Breast epithelium (tissue), 4 donors: ENCODE results near the gene EEF2KMT. TPM values are rescaled to one million over a fixed set of nuclear protein-coding genes. Genes with fewer than 3 reads are reported as not detected.

ENCODE experiments used
- DNase-seq, 2 donors: peaks; one replicate each; pipeline ENCODE4 v3.0.0-alpha.2; 2019; ENCODE audit warnings: low spot score in 2 of 2
- H3K27ac ChIP-seq, 2 donors: fragments of 200-600 bp; sonication (generic) in 1 of 2; one replicate each; pipeline ENCODE4 v1.5.1; 2016 to 2019; ENCODE audit warnings: mild to moderate bottlenecking in 1 of 2
- H3K27me3 ChIP-seq, 2 donors: fragments of 200-600 bp; sonication (generic) in 1 of 2; one replicate each; pipeline versions ENCODE4 v1.5.1 to v1.6.0; 2017 to 2019; ENCODE audit warnings: control low read depth in 1 of 2, mild to moderate bottlenecking in 1 of 2
- H3K36me3 ChIP-seq: fragments of 200-600 bp; one replicate; pipeline ENCODE4 v1.5.1; 2019
- H3K4me1 ChIP-seq, 2 donors: fragments of 200-600 bp; sonication (generic); one replicate each; pipeline ENCODE4 v1.5.1; 2016 to 2019; ENCODE audit warnings: control low read depth in 1 of 2
- H3K4me3 ChIP-seq, 3 donors: fragments of 200-600 bp; sonication (generic); 1 replicate in 2 of 3; 2 replicates in 1 of 3; pipeline ENCODE4 v1.5.1; 2016 to 2019; ENCODE audit warnings: mild to moderate bottlenecking in 3 of 3, moderate library complexity in 2 of 3
- H3K9me3 ChIP-seq, 2 donors: fragments of 200-600 bp; sonication (generic) in 1 of 2; one replicate each; pipeline ENCODE4 v1.5.1; 2016 to 2019; ENCODE audit warnings: control low read depth in 1 of 2
- POLR2A ChIP-seq: fragments of 450-650 bp; IDR thresholded peaks from one replicate; pipeline ENCODE4 v1.6.1; 2016; ENCODE audit warnings: antibody characterized with exemption, mild to moderate bottlenecking, moderate library complexity
- POLR2AphosphoS5 ChIP-seq, 3 donors: sonication (generic); formaldehyde crosslinking; IDR thresholded peaks; one replicate each; pipeline ENCODE4 v1.6.1; 2017; ENCODE audit warnings: antibody characterized with exemption in 3 of 3
- intact Hi-C: fragments of 100-400 bp; cut with DNase I; formaldehyde crosslinking; loops from one replicate; pipeline ENCODE4 v1.15.1; 2023; ENCODE audit warnings: low total_unique reads
- total RNA-seq, 3 donors: library from RNA; depleted of rRNA; stranded (reverse); fragments of >200 nt; gene quantifications; one replicate each; pipeline ENCODE4 v1.1.0, GENCODE V29; 2016
- TF ChIP-seq, protein P1 (sequence below), 3 donors: fragments of 450-650 bp; IDR thresholded peaks; one replicate each; pipeline ENCODE4 v1.5.1; 2016 to 2017; ENCODE audit warnings: antibody characterized with exemption in 3 of 3, mild to moderate bottlenecking in 3 of 3, moderate library complexity in 3 of 3

The EEF2KMT gene
- total RNA-seq, 3 donors from 2014 or later: 9.4 to 10.2 (median 10.2) TPM

DNA sequence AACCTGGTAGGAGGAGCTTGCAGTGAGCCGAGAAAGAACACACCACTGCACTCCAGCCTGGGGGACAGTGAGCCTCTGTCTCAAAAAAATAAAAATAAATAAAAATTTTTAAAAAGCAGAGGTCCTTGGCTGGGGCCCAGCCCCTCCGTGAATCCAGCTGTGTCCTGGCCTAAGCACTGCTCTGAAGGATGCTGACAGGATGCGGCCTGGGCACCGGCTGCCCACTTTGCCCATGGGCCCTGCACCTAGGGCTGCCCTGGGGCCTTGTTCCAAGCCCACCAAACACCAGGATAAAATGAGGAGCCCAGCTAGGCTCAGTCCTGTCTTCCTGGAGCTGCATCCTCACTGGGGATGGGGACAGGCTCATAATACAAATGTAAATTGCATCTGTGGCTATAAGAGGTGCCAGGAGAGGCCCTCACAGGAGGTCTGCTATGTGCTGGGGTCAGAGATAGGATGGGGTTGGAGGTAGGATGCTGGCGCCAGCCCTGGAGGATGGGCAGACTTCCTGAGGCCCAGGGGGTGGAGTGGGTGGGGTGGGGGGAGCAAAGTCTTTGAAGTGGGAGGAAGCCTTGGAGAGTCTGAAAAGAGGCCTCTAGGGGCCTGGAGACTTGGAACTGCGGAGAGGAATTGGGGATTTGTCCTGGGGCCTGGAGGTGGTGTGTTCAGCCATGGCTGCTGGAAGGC, 38.1 kb downstream of the EEF2KMT start:
- H3K27ac ChIP-seq: no peak overlapping the region
- no peaks in the 10 kb centered on the region for H3K36me3 ChIP-seq
- no peak overlapping the region for H3K4me3 ChIP-seq
- H3K9me3 ChIP-seq: no peaks in the 10 kb centered on the region
- no peaks in the 10 kb centered on the region for H3K4me1 ChIP-seq
- TF ChIP-seq, protein P1, sequence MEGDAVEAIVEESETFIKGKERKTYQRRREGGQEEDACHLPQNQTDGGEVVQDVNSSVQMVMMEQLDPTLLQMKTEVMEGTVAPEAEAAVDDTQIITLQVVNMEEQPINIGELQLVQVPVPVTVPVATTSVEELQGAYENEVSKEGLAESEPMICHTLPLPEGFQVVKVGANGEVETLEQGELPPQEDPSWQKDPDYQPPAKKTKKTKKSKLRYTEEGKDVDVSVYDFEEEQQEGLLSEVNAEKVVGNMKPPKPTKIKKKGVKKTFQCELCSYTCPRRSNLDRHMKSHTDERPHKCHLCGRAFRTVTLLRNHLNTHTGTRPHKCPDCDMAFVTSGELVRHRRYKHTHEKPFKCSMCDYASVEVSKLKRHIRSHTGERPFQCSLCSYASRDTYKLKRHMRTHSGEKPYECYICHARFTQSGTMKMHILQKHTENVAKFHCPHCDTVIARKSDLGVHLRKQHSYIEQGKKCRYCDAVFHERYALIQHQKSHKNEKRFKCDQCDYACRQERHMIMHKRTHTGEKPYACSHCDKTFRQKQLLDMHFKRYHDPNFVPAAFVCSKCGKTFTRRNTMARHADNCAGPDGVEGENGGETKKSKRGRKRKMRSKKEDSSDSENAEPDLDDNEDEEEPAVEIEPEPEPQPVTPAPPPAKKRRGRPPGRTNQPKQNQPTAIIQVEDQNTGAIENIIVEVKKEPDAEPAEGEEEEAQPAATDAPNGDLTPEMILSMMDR (IDR thresholded peaks at IDR 0.05): no peak
- TF ChIP-seq POLR2A (no peak), POLR2AphosphoS5 (IDR thresholded peaks at IDR 0.05) (no peak)
- H3K27me3 ChIP-seq: no peaks in the 10 kb centered on the region
- intact Hi-C loops: no loop called here
- DNase-seq: no peak

DNA sequence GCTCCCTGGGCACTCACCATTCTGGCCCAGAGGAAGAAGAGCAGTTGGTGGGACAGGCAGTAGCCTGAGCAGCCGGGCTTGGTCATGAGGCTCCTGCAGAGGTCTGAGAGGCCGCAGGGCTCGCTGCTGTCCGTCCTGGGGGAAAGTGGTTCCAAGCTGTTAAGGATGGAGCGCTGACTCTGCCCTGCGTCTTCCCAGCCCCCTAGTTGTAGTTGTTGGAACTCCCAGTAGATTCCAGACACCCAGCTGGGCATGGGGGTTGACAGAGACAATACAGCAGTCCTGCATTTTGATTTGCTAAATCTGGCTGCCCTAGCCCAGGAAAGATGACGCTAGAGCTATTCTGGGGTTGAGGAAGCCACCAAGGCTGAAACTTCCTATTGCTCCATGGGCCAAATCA, 39.1 kb downstream of the EEF2KMT start:
- Histone ChIP-seq H3K9me3 (no peaks in the 10 kb centered on the region), H3K4me1 (no peaks in the 10 kb centered on the region), H3K4me3 (no peak overlapping the region), H3K27ac (no peak overlapping the region), H3K27me3 (no peaks in the 10 kb centered on the region), H3K36me3 (no peaks in the 10 kb centered on the region)
- TF ChIP-seq POLR2A: no peak
- TF ChIP-seq POLR2AphosphoS5 (IDR thresholded peaks at IDR 0.05): no peak
- TF ChIP-seq, protein P1 (IDR thresholded peaks at IDR 0.05): no peak
- DNase-seq: no peak
- intact Hi-C loops: no loop called here

DNA sequence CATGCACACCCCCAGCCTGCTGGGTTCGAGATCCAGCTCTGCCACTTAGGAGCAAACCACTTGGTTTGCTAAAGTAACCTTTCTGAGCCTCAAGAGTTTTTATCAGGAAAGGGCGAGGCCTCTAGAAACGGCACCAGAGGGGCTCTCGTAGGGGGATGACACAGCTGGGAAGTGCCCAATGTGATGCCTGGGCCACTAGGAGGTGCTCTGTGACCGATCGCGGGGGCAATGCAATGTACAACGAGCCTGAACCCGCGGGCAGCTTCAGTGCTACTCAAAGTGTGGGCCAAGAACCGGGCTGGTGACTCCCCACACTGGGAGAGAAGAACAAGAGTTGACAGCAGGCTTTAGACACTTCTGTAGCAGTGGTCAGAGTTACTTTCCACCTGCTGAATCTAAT, 41.2 kb downstream of the EEF2KMT start:
- Histone ChIP-seq H3K9me3 (no peaks in the 10 kb centered on the region), H3K4me3 (no peak overlapping the region), H3K27me3 (no peaks in the 10 kb centered on the region), H3K4me1 (no peaks in the 10 kb centered on the region), H3K36me3 (no peaks in the 10 kb centered on the region), H3K27ac (no peak overlapping the region)
- TF ChIP-seq POLR2AphosphoS5 (IDR thresholded peaks at IDR 0.05): no peak
- TF ChIP-seq, protein P1 (IDR thresholded peaks at IDR 0.05): no peak
- no peak for TF ChIP-seq POLR2A
- DNase-seq: no peak
- intact Hi-C loops: no loop called here

DNA sequence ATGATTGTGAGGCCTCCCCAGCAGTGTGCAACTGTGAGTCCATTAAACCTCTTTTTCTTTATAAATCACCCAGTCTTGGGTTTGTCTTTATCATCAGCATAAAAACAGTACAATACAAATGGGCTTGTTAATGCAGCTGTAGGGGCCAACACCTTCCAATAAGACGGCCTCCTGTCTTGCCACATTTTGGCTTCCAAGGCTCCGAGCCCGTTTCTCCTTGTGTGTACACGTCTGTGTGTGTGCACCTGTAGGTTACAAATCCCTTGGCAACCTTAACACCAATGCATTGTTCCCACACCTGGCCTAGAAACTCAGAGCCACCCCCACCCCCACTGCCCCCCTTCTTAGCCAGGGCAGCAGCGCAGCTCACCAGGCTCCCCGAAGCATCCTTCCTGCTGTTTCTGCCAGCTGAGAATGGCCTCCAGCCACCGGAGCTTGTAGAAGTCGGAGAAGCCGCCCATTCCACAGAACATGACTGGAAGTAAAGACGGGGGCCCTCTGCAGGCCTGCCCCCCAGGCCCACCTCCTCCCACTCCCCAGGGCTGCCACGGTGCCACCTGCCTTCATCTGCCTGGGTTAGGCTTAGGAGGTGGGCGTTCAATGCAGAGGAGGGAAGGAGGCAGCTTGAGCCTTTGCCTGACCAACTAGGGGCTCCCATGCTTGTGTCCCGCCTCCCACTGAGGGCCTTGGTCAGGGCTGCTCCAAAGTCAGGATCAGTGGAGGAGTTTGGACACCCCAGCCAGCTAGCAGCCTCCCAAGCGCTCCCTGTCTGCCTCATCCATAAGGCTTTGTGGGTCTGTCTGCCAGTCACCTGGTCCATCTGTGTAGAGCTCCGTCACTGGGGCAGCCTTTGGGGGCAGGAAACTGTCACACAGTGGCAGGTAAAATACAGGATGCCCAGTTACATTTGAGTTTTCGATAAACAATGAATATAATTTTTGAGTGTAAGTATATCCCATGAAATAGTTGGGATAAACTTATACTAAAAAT, 42.4 kb downstream of the EEF2KMT start:
- intact Hi-C loops: no loop called here
- Histone ChIP-seq H3K27ac (no peak overlapping the region), H3K36me3 (no peaks in the 10 kb centered on the region), H3K4me1 (no peaks in the 10 kb centered on the region), H3K27me3 (no peaks in the 10 kb centered on the region), H3K4me3 (no peak overlapping the region), H3K9me3 (no peaks in the 10 kb centered on the region)
- TF ChIP-seq, protein P1 (IDR thresholded peaks at IDR 0.05): no peak
- TF ChIP-seq POLR2AphosphoS5 (IDR thresholded peaks at IDR 0.05): no peak
- TF ChIP-seq POLR2A: no peak
- no peak for DNase-seq

DNA sequence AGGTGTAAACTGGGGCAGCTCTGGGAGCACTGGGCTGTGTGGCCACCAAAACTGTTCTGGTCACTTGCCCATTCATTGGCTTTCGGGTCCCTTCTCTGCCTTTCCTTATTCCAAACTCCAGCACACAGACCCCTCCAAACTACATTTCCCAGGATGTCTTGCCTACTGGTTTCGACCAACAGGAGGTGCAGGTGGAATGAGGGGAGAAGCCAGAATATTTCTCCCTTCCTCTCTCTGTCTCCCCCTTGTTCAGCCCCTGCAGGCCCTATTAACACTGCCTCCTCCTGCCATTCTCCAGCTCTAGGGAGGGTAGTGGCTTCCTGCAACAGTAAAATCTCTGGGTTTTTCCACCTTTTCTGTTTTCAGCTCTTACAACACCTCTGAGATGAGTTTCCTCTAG, 50.7 kb downstream of the EEF2KMT start:
- no peak overlapping the region for H3K4me3 ChIP-seq
- no peaks in the 10 kb centered on the region for H3K36me3 ChIP-seq
- TF ChIP-seq, protein P1 (IDR thresholded peaks at IDR 0.05): no peak
- TF ChIP-seq POLR2AphosphoS5 (IDR thresholded peaks at IDR 0.05) (no peak), POLR2A (no peak)
- no peaks in the 10 kb centered on the region for H3K4me1 ChIP-seq
- no peaks in the 10 kb centered on the region for H3K27me3 ChIP-seq
- intact Hi-C loops: loop anchor here (5.0 kb wide), 1 partner anchor 35 kb away; no protein-coding TSS in a partner anchor
- no peaks in the 10 kb centered on the region for H3K9me3 ChIP-seq
- no peak overlapping the region for H3K27ac ChIP-seq
- DNase-seq: no peak
